Stimulated activated CD4-positive, alpha-beta T cell treated with anti-CD3 and anti-CD28 coated beads, Interleukin-4, amount 100 ng/mL, for 24 hours (primary cell): ENCODE results near the gene TMEFF2.
"Not testable (repeated sequence)": the region's sequence is repeated elsewhere in the genome, so short reads cannot be mapped to it uniquely, and the experiment has no call there.

Experiments
- DNase-seq: peaks from one replicate; pipeline ENCODE4 v3.0.0-alpha.2; 2020

Gene TMEFF2

GRCh38 chr2:191923652-191923997 lies 271.1 kb downstream of the TMEFF2 start:
- DNase-seq = no peak

- no peak for DNase-seq
These were observed 271.7 kb downstream of the TMEFF2 start for GRCh38 chr2:191922736-191923651.

- not testable (repeated sequence) for DNase-seq
These were observed 273.1 kb downstream of the TMEFF2 start for GRCh38 chr2:191921650-191922049.

- no peak for DNase-seq
These were observed 274.2 kb downstream of the TMEFF2 start for GRCh38 chr2:191920502-191920901.

GRCh38 chr2:191917967-191918651 lies 276.6 kb downstream of the TMEFF2 start:
- DNase-seq = no peak

- DNase-seq = no peak
These were observed 277.3 kb downstream of the TMEFF2 start for GRCh38 chr2:191917430-191917881.

- no peak for DNase-seq
These were observed 277.9 kb downstream of the TMEFF2 start for GRCh38 chr2:191916826-191917225.

- DNase-seq = no peak
These were observed 279.0 kb downstream of the TMEFF2 start for GRCh38 chr2:191915750-191916149.

- no peak for DNase-seq
These were observed 280.9 kb downstream of the TMEFF2 start for GRCh38 chr2:191913796-191914195.

- DNase-seq = no peak
These were observed 282.0 kb downstream of the TMEFF2 start for GRCh38 chr2:191912764-191913163.

GRCh38 chr2:191910518-191910917 lies 284.2 kb downstream of the TMEFF2 start:
- DNase-seq = no peak

- no peak for DNase-seq
These were observed 285.9 kb downstream of the TMEFF2 start for GRCh38 chr2:191908874-191909273.

- no peak for DNase-seq
These were observed 287.2 kb downstream of the TMEFF2 start for GRCh38 chr2:191907545-191907944.

GRCh38 chr2:191907091-191907490 lies 287.6 kb downstream of the TMEFF2 start:
- no peak for DNase-seq

- no peak for DNase-seq
These were observed 289.4 kb downstream of the TMEFF2 start for GRCh38 chr2:191905336-191905735.

- no peak for DNase-seq
These were observed 293.7 kb downstream of the TMEFF2 start for GRCh38 chr2:191901031-191901430.

- no peak for DNase-seq
These were observed 295.3 kb downstream of the TMEFF2 start for GRCh38 chr2:191899410-191899809.
